ES-I3 (cell line): Measurements from ENCODE around the gene AGER.
"Not testable (repeated sequence)": the region's sequence is repeated elsewhere in the genome, so short reads cannot be mapped to it uniquely, and the experiment has no call there.

Source experiments
- H3K36me3 ChIP-seq: 2 replicates; pipeline ENCODE4 v1.6.1; 2013; ENCODE audit warnings: mild to moderate bottlenecking, low read length, control low read depth, moderate library complexity; ENCODE audit not compliant: insufficient read depth
- H3K4me1 ChIP-seq: 2 replicates; pipeline ENCODE4 v1.6.1; 2013; ENCODE audit warnings: mild to moderate bottlenecking, control low read depth, low read length; ENCODE audit not compliant: insufficient read depth
- H3K9ac ChIP-seq: 2 replicates; pipeline ENCODE4 v1.6.1; 2013; ENCODE audit warnings: low read depth, mild to moderate bottlenecking, low read length, moderate library complexity
- H3K9me3 ChIP-seq: 2 replicates; pipeline ENCODE4 v1.6.1; 2013; ENCODE audit warnings: mild to moderate bottlenecking, low read length, moderate library complexity; ENCODE audit not compliant: control insufficient read depth, insufficient read depth

AGER gene

DNA sequence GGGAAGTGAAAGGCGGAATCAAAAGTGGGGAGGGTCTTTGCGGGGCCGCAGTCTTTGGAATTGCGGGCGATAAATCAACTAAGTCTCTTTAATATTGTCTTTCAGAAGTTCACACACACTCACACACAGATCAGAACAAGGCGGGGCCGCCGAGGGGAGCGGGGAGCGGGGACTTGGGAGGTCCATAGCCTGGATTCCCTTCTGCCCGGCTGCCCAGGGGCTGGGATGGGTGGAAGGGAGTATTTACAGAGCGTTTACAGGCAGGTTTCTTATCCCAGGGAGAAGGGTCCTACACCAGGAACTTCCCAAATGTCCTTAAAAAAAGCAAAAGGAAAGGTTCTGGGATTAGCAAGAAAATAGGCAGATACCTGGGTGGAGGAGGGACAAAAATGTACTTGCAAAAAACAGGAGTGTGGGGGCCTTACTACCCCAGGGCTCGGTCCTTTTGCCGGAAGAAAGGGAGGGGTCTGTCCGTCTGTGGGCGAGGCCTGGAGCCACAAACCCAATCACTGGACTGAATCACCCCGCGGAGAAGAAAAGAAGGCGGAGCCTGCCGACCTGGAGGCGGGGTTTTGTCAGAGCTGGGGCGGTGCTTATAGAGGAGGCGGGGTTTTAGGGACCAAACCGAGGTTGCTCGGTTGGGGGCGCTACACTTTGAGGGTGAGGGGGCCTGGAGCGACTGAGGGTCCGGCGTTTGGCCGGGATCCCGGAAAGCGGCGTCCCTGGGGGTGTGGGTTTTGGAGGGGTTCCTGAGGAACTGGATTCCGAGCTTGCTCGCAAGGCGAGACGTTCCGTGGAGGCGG, 35.6 kb downstream of the AGER start:
- H3K4me1 ChIP-seq, result peaks cover 25% of the 10 kb centered on the region
- no peaks in the 10 kb centered on the region for H3K36me3 ChIP-seq
- H3K9me3 ChIP-seq, result no peaks in the 10 kb centered on the region
- H3K9ac ChIP-seq, result peak overlapping the region; percentile 63

DNA sequence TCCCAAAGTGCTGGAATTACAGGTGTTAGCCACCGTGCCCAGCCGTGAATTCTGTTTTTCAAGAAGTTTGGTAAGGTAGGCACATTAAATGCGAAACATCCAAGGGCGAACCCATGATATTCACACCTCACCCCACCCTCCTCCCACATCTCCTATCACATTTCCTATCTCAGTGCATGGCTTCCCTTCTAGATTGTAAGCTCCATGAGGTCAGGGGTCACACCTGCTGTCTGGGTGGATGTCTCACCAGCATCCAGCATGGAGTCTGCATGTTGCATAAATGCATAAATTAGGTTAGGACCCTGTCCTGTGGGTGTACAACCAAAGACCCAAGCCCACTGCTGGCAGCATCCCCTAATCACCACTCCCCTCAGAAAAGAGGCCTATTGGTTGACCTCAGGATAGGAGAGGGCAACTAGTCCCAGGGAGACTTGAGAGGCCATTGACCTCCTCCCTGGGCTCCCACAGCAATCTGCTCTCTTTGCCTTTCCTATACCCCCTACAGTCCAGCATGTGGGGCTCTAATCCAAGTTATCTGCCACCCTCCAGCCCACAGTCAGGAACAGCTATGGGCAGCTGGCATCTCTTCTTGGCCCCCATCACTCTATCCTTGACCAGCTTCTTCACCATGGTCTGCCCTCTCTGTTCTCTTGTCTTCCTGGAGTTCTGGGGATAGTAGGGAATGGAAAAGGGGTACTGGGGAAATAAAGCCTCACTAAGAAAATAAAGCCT, 36.5 kb downstream of the AGER start:
- Histone ChIP-seq H3K9me3 (no peaks in the 10 kb centered on the region), H3K4me1 (peaks cover 24% of the 10 kb centered on the region), H3K36me3 (no peaks in the 10 kb centered on the region), H3K9ac (peak overlapping the region; percentile 63)

DNA sequence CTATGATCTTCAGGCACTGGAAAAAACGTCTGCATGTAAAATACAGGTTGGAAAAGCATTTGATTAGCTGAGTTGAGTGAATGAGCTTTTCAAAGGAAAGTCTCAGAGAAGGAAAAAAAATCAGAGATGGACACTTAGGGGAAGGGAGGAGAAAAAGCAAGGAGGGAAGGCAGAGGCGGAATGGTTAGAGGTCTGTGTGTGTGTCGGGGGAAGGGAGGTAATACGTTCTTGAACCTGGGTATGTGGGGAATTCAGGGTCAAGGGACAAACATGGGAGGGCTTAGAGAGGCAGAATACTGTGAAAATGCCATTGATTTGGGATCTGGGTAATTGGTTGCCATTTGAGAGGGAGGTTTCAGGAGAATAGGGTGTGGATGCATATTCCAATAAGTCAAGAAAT, 37.4 kb downstream of the AGER start:
- no peaks in the 10 kb centered on the region for H3K36me3 ChIP-seq
- peaks cover 19% of the 10 kb centered on the region for H3K4me1 ChIP-seq
- H3K9ac ChIP-seq, result 0 out of 2 replicates have a peak overlapping the region, but pooled peaks have one; percentile 16
- H3K9me3 ChIP-seq, result no peaks in the 10 kb centered on the region

DNA sequence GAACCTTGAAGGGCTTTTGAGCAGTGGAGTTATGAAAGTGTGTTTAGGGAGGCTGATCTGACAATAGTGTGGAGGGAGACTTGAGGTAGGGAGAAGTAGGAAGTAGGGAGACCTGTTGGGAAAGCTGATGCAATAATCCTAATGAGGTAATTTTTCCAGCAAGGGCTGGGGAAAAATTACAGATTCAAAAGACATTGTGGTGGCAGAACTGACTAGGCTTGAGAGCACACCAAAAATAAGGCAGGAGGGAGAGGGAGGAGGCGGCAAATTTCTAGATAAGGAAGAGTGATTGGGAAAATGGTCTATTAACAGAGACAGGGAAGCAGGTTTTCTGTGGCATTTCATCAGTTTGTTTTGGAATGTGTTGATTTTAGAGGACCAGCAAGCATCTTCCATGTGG, 37.8 kb downstream of the AGER start:
- peaks cover 19% of the 10 kb centered on the region for H3K4me1 ChIP-seq
- no peaks in the 10 kb centered on the region for H3K36me3 ChIP-seq
- H3K9ac ChIP-seq, result 0 out of 2 replicates have a peak overlapping the region, but pooled peaks have one; percentile 16
- no peaks in the 10 kb centered on the region for H3K9me3 ChIP-seq

DNA sequence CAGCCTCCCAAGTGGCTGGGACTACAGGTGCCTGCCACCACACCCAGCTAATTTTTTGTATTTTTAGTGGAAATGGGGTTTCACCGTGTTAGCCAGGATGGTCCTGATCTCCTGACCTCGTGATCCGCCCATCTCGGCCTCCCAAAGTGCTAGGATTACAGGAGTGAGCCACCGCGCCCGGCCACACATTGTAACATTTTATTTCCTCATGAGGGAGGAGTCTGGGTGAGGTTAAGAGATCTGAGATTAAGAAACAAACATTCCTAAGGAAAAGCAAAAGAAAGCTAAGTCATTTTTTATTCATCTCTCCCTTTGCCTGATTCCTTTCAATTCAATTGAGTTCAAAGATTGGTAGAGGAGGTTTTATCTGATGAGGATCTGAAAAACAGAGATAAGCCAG, 39.8 kb downstream of the AGER start:
- H3K9ac ChIP-seq, H3K36me3 ChIP-seq, H3K9me3 ChIP-seq: not testable (repeated sequence)
- peaks cover 15% of the 10 kb centered on the region for H3K4me1 ChIP-seq

DNA sequence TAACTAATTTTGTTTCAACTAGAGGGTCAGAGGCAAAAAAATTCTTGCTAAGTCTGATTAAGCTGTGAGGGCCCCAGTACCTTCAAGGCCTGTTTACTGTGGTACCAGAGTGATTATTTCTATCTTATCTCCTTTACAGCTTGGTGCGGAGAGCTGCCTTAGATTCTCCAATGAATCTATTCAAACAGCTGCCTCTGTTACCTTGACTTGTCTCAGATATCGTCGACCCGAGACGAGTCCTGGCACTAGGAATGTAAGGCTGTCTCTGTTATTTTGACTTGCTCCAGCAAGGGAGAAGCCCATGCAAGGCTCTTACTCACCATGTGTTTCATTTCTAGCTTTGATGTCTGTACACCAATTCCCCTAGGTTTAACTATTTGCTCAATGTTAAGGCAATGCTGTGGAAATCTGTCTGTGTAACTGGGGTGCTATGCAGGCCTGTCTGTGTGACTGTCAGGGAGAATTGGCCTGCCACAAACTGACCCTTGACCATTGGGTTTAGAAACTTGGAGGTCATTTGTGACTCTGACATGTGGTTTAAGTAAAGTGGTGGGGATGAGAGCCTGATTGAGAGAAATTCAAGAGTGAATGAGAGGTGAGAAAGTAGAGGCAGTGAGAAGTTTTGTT, 43.5 kb downstream of the AGER start:
- H3K9me3 ChIP-seq, result no peaks in the 10 kb centered on the region
- no peak overlapping the region for H3K9ac ChIP-seq
- 0 out of 2 replicates have a peak, but pooled peaks cover under 1% of the 10 kb centered on the region for H3K4me1 ChIP-seq
- no peaks in the 10 kb centered on the region for H3K36me3 ChIP-seq

DNA sequence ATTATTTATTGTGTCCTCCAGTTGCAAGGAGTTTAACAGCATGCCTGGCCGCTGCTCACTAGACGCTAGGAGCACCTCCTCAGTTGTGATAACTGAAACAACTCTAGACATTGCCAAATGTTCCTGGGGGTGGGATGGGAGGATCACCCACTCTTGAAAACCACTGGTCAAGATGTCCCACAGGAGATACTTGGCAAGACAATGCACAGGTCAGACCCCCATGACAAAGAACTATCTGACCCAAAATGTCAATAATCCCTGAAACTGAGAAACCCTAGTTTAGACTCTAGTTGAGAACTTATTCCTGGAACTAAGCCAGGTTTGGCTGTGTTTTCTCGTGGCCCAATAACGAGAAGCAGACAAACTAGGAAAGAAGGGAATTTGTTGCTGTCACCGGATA, 44.5 kb downstream of the AGER start:
- H3K4me1 ChIP-seq, result no peaks in the 10 kb centered on the region
- no peak overlapping the region for H3K9ac ChIP-seq
- no peaks in the 10 kb centered on the region for H3K9me3 ChIP-seq
- no peaks in the 10 kb centered on the region for H3K36me3 ChIP-seq

DNA sequence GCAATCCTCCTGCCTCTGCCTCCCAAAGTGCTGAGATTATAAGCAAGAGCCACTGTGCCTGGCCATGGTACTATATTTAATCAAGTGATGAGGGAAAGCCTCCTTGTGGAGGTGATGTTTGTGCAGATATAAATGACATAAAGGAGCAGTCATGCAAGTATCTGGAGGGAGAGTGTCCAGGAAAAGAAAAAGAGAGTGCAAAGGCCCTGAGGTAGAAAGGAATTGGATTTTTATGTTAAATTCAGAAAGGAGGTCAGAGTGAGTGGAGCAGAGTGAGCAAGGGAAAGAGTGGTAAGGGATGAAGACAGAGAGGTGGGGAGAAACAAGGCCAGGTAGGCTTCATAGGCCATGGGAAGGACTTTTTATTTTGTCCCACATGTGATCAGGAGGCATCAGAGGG, 46.6 kb downstream of the AGER start:
- no peaks in the 10 kb centered on the region for H3K4me1 ChIP-seq
- no peaks in the 10 kb centered on the region for H3K36me3 ChIP-seq
- no peak overlapping the region for H3K9ac ChIP-seq
- no peaks in the 10 kb centered on the region for H3K9me3 ChIP-seq

DNA sequence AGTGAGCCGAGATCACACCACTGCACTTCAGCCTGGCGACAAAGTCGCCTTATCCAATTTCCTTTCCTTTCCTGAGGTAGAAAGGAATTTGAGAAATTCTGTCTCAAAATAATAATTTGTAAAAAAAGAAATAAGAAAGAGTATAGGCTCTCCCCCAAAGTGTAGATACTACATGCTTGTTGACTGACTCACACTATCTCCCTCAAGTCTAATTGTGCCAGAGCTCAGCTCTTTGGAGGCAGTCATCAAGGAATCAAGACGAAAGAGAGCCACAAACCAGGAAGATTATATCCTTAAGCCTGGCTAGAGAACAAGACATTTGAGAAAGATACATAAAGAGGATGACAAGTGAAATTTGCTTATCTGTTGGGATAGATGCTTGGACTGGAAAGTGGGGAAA, 50.3 kb downstream of the AGER start:
- H3K9ac ChIP-seq, result no peak overlapping the region
- H3K36me3 ChIP-seq, result no peaks in the 10 kb centered on the region
- H3K9me3 ChIP-seq, result no peaks in the 10 kb centered on the region

DNA sequence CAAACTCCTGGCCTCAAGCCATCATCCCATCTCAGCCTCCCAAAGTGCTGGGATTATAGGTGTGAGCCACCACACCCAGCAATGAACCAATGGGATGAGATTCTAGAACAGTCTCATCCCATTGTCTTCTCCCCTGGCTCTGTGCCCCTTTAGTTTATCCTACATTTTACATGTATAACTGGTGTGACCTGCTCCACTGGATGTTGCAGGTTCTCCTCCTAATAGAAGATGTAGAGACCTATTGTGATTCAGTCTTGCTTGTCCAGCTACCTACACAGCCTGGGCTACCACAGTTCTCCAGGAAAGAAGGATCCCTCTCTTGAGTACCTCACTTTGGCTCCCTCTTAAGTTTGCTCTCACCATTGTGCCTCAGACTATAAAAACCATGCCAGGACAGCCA, 51.9 kb downstream of the AGER start:
- Histone ChIP-seq H3K9ac (no peak overlapping the region), H3K4me1 (no peaks in the 10 kb centered on the region; the same call in 1 of the 2 replicates), H3K36me3 (no peaks in the 10 kb centered on the region), H3K9me3 (no peaks in the 10 kb centered on the region)

More for the DNA sequence above, 50.3 kb downstream of the AGER start:
- H3K4me1 ChIP-seq, result no peaks in the 10 kb centered on the region

DNA sequence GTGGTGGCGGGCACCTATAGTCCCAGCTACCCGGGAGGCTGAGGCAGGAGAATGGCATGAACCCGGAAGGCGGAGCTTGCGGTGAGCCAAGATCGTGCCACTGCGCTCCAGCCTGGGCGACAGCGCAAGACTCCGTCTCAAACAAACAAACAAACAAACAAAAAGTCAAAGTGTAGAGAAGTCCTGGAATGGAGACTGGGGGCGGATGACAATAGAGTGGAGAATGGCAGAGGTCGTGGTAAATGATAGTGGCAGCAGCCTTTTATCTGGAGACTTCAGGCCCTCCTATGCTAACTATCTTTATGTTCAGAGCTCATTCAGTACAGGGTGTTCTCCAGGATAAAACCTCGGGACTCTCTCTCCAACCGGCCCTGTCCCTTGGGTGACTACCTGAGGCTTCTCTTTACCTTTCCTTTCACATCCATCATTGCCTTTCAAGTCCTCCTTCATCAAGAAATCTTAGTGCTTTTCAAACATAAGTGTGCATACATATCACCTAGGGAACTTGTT, 52.6 kb downstream of the AGER start:
- H3K4me1 ChIP-seq, result no peaks in the 10 kb centered on the region; the same call in 1 of the 2 replicates
- H3K36me3 ChIP-seq, result no peaks in the 10 kb centered on the region
- no peak overlapping the region for H3K9ac ChIP-seq
- H3K9me3 ChIP-seq, result no peaks in the 10 kb centered on the region
